ENCODE measurements around the gene OR2T5.
"Not testable (repeated sequence)": the region's sequence is repeated elsewhere in the genome, so short reads cannot be mapped to it uniquely, and the experiment has no call there.

OR2T5 gene

DNA sequence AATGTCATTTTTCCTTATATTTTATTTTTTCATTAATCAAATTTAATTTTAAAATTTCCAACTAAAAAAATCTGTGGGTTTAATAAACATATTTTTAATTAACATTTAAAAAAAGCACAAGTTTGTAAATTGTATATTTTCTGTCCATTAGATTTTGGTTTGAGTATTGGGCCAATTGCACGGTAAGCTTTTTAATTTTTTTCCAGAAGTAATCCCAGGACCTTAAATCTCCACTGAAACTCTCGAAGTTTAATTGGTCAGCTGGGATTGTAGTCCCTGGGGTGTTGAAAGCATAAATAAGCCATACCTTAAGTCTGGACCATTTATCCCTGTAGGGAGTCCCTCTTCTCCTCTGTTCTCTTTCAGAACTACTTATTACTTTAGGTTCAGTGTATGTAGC lies 19.4 kb downstream of the OR2T5 start, which contains the start of gene OR2G6:
Gene OR2G6, plus strand, starts transcription at position 301 of the 400 bp plus-strand sequence. CDS start 13,574 bp downstream, outside the sequence.
- not testable (repeated sequence) for DNase-seq

GRCh38 chr1:248510217-248510616 lies 21.8 kb downstream of the OR2T5 start:
- not testable (repeated sequence) for DNase-seq

- no peak for DNase-seq
Measured at GRCh38 chr1:248521856-248522255, 33.5 kb downstream of the OR2T5 start.

DNA sequence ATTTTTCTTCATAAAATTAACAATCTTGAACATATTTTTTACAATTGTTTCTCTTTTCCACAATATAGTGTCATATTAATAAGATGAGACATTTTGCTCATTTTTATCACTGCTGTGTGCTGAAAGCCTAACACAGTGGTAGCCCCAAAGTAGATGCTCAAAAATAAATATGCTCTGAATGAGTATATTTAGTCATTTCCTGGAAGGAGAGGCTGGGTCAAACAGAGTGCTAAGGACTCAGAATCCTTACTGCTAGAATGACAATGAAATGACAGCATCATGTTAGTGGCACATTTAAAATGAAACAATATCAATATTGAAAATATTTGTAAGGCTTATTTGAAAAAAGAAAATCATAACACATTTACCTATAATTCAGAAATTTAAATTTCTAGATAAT lies 49.1 kb downstream of the OR2T5 start:
- not testable (repeated sequence) for DNase-seq
